Activated CD4-positive, alpha-beta T cell treated with anti-CD3 and anti-CD28 coated beads, Interleukin-2, amount 10 ng/mL, durations not matched to agents 7 days and 5 days (primary cell): Measurements from ENCODE around the gene BMP8A. TPM values are rescaled to one million over a fixed set of nuclear protein-coding genes. Genes with fewer than 3 reads are reported as not detected.
"Not testable (repeated sequence)": the region's sequence is repeated elsewhere in the genome, so short reads cannot be mapped to it uniquely, and the experiment has no call there.

Source experiments
- CTCF ChIA-PET: fragments of 350-600 bp; sonication (Branson Sonifier 250); formaldehyde crosslinking; loops from one replicate; lab custom pipeline; 2021; ENCODE audit warnings: antibody characterized with exemption; lab: Charles Lee
- POLR2A ChIA-PET: fragments of 350-600 bp; sonication (Branson Sonifier 250); formaldehyde crosslinking; loops from one replicate; lab custom pipeline; 2021; ENCODE audit warnings: antibody characterized with exemption; lab: Charles Lee
- DNase-seq: peaks from one replicate; pipeline ENCODE4 v3.0.0-alpha.2; 2020
- H3K27ac Mint-ChIP-seq: one replicate; pipeline ENCODE4 v1.8.0; 2021; ENCODE audit warnings: mild to moderate bottlenecking, moderate library complexity, mixed read lengths
- H3K27me3 Mint-ChIP-seq: one replicate; pipeline ENCODE4 v1.8.0; 2021; ENCODE audit warnings: mixed read lengths
- H3K36me3 Mint-ChIP-seq: one replicate; pipeline ENCODE4 v1.8.0; 2021; ENCODE audit warnings: low read depth, mixed read lengths
- H3K4me1 Mint-ChIP-seq: one replicate; pipeline ENCODE4 v1.8.0; 2021; ENCODE audit warnings: mixed read lengths
- H3K4me3 Mint-ChIP-seq: one replicate; pipeline ENCODE4 v1.8.0; 2021; ENCODE audit warnings: mild to moderate bottlenecking, moderate library complexity, mixed read lengths
- H3K9me3 Mint-ChIP-seq: one replicate; pipeline ENCODE4 v1.8.0; 2021; ENCODE audit warnings: mixed read lengths
- total RNA-seq, 2 experiments: library from RNA; stranded (reverse); gene quantifications; one replicate each; pipeline ENCODE4 v1.2.3, GENCODE V29; 2021

BMP8A gene
- total RNA-seq, 2 experiments from 2014 or later = not detected

DNA sequence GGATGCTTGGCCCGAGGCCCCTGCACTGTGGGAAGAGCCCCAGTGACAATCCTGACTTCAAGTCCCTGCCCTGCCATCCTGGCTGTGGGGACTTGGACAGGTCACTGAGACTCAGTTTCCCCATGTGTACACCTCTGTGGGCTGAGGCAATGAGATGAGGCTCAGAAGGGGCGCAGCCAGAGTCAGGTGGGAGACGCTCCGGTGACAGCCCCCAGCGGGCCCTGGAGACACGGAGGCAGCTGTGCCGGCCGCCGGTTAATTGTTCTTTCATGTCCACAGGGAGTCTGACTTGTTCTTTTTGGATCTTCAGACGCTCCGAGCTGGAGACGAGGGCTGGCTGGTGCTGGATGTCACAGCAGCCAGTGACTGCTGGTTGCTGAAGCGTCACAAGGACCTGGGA, 20.0 kb downstream of the BMP8A start:
- CTCF ChIA-PET = not testable (repeated sequence)

DNA sequence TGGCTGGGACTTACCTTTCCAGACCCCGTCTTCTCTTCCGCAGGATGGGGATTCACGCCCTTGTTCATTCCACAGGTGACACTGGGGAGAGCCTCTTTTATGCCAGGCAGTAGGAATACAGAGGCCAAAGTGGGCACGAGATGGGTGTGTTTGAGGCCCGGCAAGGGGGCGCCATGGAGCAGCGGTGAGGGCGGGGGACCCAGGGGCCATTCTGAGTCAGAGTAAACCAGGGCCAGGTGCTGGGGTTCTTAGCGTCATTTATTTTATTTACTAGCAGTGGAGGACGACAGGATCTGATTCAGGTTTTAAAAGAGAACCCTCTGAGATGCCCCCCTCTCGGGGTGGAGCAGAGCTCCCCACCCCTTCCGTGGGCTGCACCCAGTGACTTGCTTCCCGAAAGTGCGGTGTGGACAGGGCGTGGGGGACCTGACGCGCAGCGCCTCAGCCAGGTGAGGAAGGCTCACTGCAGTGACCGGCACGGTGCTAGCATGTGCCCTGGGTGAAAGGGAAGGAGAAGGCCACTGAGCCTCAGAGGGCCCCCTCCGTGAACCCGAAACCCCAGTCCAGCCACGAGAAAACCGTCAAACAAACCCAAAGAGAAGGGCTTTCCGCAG, 20.9 kb downstream of the BMP8A start:
- H3K36me3 Mint-ChIP-seq, CTCF ChIA-PET, H3K9me3 Mint-ChIP-seq, H3K27ac Mint-ChIP-seq, POLR2A ChIA-PET, DNase-seq, H3K4me3 Mint-ChIP-seq: not testable (repeated sequence)
- H3K27me3 Mint-ChIP-seq = peaks cover 12% of the 10 kb centered on the region
- peaks cover 21% of the 10 kb centered on the region for H3K4me1 Mint-ChIP-seq

More for the DNA sequence above, 20.0 kb downstream of the BMP8A start:
- POLR2A ChIA-PET, H3K27ac Mint-ChIP-seq, H3K36me3 Mint-ChIP-seq, H3K4me3 Mint-ChIP-seq, H3K9me3 Mint-ChIP-seq, DNase-seq: not testable (repeated sequence)
- Mint-ChIP-seq H3K27me3 (peaks cover 13% of the 10 kb centered on the region), H3K4me1 (peaks cover 21% of the 10 kb centered on the region)

DNA sequence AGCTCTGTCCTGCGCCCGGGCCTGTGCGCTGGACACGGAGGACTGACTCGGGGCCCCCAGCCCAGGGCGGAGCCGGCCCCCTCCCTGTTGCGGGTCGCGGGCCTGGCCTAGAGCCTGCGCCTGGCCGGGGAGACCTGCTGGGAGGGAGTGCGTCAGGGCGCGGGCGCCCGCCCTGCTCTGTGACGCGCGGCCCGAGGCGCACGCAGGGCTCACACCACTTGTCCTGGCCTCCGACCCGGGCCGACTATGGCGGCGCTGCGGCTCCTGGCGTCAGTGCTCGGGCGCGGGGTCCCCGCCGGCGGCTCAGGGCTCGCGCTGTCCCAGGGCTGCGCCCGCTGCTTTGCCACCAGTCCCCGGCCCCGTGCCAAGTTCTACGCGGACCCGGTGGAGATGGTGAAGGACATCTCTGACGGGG, 23.3 kb downstream of the BMP8A start:
- CTCF ChIA-PET, H3K4me1 Mint-ChIP-seq, POLR2A ChIA-PET: not testable (repeated sequence)

DNA sequence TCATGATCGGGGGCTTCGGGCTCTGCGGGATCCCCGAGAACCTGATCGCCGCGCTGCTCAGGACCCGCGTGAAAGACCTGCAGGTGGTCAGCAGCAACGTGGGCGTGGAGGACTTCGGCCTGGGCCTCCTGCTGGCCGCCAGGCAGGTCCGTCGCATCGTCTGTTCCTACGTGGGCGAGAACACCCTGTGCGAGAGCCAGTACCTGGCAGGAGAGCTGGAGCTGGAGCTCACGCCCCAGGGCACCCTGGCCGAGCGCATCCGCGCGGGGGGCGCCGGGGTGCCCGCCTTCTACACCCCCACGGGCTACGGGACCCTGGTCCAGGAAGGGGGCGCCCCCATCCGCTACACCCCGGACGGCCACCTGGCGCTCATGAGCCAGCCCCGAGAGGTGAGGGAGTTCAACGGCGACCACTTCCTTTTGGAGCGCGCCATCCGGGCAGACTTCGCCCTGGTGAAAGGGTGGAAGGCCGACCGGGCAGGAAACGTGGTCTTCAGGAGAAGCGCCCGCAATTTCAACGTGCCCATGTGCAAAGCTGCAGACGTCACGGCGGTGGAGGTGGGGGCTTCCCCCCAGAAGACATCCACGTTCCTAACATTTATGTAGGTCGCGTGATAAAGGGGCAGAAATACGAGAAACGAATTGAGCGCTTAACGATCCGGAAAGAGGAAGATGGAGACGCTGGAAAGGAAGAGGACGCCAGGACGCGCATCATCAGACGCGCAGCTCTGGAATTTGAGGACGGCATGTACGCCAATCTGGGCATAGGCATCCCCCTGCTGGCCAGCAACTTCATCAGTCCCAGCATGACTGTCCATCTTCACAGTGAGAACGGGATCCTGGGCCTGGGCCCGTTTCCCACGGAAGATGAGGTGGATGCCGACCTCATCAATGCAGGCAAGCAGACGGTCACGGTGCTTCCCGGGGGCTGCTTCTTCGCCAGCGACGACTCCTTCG, 24.0 kb downstream of the BMP8A start:
- H3K36me3 Mint-ChIP-seq, H3K4me3 Mint-ChIP-seq, DNase-seq, H3K27me3 Mint-ChIP-seq, H3K27ac Mint-ChIP-seq, CTCF ChIA-PET, H3K4me1 Mint-ChIP-seq, POLR2A ChIA-PET, H3K9me3 Mint-ChIP-seq: not testable (repeated sequence)

More for the DNA sequence above, 23.3 kb downstream of the BMP8A start:
- H3K36me3 Mint-ChIP-seq, H3K27ac Mint-ChIP-seq, H3K27me3 Mint-ChIP-seq, H3K4me3 Mint-ChIP-seq, H3K9me3 Mint-ChIP-seq, DNase-seq: not testable (repeated sequence)

DNA sequence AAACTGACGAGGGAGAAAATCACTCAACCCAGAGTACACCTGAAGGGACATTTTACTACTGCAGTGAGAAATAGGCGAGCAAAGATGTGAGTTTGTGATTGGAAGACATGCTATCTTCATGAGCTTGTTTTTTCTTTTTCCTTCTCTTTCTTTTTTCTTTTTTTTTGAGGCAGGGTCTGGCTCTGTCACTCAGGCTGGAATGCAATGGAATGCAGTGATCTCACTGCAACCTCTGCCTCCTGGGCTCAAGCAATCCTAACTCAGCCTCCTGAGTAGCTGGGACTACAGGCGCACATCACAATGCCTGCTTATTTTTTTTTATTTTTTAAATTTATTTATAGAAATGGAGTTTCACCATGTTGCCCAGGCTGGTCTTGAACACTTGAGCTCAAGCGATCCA, 25.4 kb downstream of the BMP8A start:
- H3K9me3 Mint-ChIP-seq, H3K27ac Mint-ChIP-seq, H3K4me3 Mint-ChIP-seq, H3K27me3 Mint-ChIP-seq, CTCF ChIA-PET, DNase-seq, H3K4me1 Mint-ChIP-seq, H3K36me3 Mint-ChIP-seq, POLR2A ChIA-PET: not testable (repeated sequence)

DNA sequence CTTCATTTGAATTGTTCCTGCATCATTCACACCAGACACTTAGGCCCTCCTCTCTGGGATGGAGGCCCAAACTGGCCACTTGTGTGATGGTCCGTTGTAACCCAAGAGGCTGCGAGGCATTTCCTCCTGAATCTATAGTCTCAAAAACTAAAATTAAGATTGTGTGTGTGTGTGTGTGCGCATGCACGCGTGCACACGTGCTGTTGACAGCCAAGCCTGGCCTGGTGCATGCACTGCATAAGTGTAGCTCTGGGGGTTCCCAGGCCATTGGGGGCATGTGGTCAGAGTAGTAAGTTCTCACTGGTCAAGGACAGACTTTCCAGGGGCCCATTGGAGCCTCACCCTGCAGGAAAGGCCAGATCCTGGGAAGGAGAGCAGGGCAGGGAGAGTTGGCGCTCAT, 26.5 kb downstream of the BMP8A start:
- CTCF ChIA-PET, POLR2A ChIA-PET, DNase-seq, H3K4me1 Mint-ChIP-seq, H3K27ac Mint-ChIP-seq, H3K4me3 Mint-ChIP-seq, H3K27me3 Mint-ChIP-seq, H3K9me3 Mint-ChIP-seq, H3K36me3 Mint-ChIP-seq: not testable (repeated sequence)

DNA sequence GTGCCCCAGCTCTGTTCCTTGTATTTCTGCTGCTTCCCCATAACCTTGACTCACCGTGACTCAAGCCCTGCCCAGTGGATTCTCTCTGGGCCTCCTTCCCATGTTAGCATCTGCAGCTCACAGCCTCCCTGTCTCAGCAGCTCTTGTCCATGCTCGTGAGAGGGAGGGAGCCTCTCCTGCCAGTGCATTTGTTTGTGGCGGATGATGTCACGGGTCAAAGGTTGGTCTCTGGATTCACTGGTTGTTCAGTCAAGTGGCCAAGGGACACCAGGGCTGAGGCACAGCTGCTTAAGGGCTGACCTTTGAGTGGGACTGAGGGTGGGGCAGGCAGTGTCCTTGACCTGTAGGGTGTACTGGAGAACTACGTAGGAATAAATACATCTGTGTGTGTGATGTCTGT, 27.9 kb downstream of the BMP8A start:
- H3K36me3 Mint-ChIP-seq, POLR2A ChIA-PET, H3K27me3 Mint-ChIP-seq, H3K4me3 Mint-ChIP-seq, H3K27ac Mint-ChIP-seq, H3K9me3 Mint-ChIP-seq, CTCF ChIA-PET, DNase-seq, H3K4me1 Mint-ChIP-seq: not testable (repeated sequence)

DNA sequence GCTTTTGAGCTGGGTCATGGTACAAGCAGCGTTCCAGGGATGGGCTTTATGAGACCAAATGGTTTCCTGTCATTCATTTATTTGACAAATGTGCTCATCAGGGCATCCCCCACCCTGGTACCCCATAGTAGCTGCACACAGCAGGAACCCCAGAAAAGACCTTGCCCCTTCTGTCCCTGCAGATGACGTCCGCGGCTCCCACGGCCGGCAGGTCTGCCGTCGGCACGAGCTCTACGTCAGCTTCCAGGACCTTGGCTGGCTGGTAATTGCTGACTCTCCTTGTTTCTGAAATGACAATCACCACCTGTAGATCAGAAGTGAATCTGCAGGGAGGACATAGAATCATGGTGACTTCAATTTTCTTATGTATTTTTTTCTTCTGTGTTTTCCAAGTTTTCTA, 30.8 kb downstream of the BMP8A start:
- H3K9me3 Mint-ChIP-seq, H3K27ac Mint-ChIP-seq, CTCF ChIA-PET, DNase-seq, H3K4me3 Mint-ChIP-seq, POLR2A ChIA-PET, H3K27me3 Mint-ChIP-seq, H3K36me3 Mint-ChIP-seq: not testable (repeated sequence)
- peaks cover 12% of the 10 kb centered on the region for H3K4me1 Mint-ChIP-seq

DNA sequence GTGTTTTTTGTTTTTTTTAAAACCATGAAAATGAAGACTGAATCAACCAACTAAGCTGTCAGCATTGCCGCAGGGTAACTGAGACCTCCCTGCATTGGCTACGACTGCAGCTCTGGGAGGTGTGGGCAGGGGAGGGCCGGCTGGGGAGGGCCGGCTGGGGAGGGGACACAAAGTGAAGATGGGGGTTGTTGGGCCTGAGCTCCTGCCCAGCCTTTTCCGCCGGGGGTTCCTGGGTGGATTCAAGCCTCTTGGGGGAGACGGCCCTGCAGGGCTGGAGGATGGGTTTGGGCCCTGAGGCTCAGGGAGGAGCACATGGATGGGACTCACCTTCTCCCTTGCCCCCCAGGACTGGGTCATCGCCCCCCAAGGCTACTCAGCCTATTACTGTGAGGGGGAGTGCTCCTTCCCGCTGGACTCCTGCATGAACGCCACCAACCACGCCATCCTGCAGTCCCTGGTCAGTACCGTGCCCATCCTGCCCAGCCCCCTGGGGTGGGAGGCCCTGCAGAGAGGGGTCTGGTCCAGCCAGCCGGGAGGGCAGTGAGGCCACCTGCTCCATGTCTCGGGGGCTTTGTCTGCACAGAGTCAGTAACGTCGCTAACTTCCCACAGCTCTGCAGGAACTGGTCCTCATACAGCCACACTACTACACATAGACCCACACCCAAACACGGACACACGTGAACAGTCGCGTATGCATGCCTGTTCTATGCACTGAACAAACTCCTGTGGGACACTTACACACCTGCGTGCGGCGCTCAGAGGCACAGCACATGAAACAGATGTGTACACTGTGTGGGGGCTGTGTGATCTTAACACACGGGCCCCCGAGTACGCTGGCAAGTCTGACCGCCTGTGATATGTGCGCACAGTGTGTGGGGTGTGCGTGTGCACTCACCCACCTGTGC, 31.5 kb downstream of the BMP8A start:
- ChIA-PET CTCF (interaction anchor here (0.6 kb wide), 1 partner anchor 8 kb away, joined by 4 read pairs; no protein-coding TSS in a partner anchor), POLR2A (no interaction called here)
- Mint-ChIP-seq H3K9me3 (no peaks in the 10 kb centered on the region), H3K36me3 (peaks cover under 1% of the 10 kb centered on the region), H3K4me1 (peaks cover 12% of the 10 kb centered on the region), H3K27me3 (no peaks in the 10 kb centered on the region), H3K4me3 (no peak overlapping the region), H3K27ac (no peak overlapping the region)
- DNase-seq = no peak

DNA sequence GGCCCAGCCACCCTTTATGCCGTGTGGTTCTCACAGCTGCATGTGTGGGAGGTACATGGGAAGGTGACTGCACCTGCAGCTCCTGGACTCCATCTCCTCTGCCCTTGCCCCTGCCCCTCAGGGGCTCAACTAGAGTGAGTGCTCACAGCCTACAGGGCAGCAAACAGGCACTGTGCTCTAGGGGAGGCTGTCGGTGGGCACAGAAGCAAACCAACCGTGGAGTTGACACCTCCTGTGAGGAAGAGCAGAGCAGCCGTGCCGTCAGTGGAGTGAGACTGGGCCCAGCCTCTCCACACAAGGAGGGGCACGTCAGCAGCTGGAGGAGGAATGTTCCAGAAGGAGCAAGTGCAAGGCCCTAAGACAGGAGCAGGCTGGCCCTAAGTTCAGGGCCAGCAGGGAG, 32.7 kb downstream of the BMP8A start:
- H3K27ac Mint-ChIP-seq = peak overlapping the region; percentile 77
- peaks cover 12% of the 10 kb centered on the region for H3K4me1 Mint-ChIP-seq
- no peak for DNase-seq
- no peaks in the 10 kb centered on the region for H3K9me3 Mint-ChIP-seq
- POLR2A ChIA-PET = no interaction called here
- CTCF ChIA-PET = interaction anchor here (0.5 to 1.0 kb wide), 2 partner anchors 34 to 363 kb away, joined by 3 read pairs; no protein-coding TSS in a partner anchor
- no peak overlapping the region for H3K4me3 Mint-ChIP-seq
- peaks cover 4% of the 10 kb centered on the region for H3K36me3 Mint-ChIP-seq
- H3K27me3 Mint-ChIP-seq = no peaks in the 10 kb centered on the region

DNA sequence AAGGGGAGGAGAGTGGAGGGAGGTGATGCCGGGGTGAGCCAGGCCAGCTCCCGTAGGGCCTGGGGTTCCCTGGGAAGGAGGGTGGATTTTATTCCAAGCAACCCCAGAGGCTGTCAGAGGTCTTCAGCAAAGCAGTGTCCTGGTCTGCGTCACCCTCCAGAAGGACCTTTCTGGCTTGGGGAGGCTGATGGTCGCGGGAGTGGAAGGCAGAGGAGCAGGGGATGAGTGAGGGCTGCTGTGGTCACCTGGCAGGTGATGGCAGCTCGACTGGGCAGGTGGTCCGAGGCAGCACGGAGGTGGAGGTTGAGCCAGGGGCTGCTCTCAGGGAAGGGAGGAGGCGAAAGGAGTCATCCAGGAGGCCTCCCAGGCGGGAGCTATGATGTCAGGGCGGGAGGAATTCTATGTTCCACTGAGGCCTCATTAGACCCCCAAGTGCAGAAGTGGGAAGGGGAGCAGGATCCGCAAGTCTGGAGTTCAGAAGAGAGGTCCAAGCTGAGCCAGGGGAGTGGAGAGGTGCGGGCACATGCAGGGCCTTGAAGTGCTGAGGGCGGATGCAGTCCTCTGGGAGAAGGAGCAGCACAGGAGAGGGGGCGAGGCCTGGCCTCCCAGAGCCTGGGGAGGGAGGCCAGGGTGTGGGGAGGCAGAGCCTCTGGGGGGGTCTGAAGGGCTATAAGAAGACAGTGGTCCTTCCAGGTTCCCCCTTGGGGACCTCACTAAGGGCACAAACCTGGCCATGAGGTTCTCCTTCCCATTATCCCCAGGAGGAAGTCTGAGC, 33.3 kb downstream of the BMP8A start:
- H3K9me3 Mint-ChIP-seq = no peaks in the 10 kb centered on the region
- no peak overlapping the region for H3K4me3 Mint-ChIP-seq
- peaks cover 4% of the 10 kb centered on the region for H3K36me3 Mint-ChIP-seq
- DNase-seq = no peak
- H3K27me3 Mint-ChIP-seq = no peaks in the 10 kb centered on the region
- ChIA-PET CTCF (interaction anchor here (0.5 to 1.0 kb wide), 2 partner anchors 34 to 363 kb away, joined by 3 read pairs; no protein-coding TSS in a partner anchor), POLR2A (no interaction called here)
- peaks cover 12% of the 10 kb centered on the region for H3K4me1 Mint-ChIP-seq
- no peak overlapping the region for H3K27ac Mint-ChIP-seq
